ENCODE results near the gene MACROH2A2. TPM values are rescaled to one million over a fixed set of nuclear protein-coding genes. Genes with fewer than 3 reads are reported as not detected.

The MACROH2A2 gene
- total RNA-seq, 1 experiment from 2014 or later, result 11.3 TPM

DNA sequence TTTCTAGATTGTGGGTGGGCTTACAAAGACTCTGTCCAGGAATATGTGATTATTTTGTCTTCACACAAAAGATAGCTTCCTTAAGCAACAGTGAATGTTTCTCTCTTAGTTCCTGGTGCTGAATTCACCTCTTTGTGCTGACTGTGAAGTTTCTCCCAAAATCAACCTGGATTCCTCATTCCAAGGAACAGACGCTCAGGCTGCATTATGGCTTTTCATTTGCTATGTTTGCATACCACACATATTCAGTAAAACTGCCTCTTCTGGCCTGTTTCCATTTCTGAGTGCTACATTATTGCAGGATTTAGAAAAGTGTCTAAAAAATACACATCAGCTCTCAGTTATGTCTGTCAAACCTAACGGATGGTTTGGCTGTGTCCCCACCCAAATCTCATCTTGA is 21.5 kb downstream of the MACROH2A2 start:
- Mint-ChIP-seq H3K9me3 (no peaks in the 10 kb centered on the region), H3K4me1 (peaks cover 9 to 13% of the 10 kb centered on the region in 2 experiments), H3K36me3 (ENCODE audit: insufficient read depth in 1 of 3, low read depth in 3 of 3) (no peaks in the 10 kb centered on the region; a peak in 1 of 7 replicates), H3K27me3 (ENCODE audit: low read depth) (peaks cover 21% of the 10 kb centered on the region), H3K27ac (no peak overlapping the region), H3K4me3 (no peak overlapping the region)
- Histone ChIP-seq H2BK5ac (ENCODE audit: insufficient read length, low read length) (no peak overlapping the region), H3K9me3 (ENCODE audit: control insufficient read depth, low read depth, low read length) (no peaks in the 10 kb centered on the region), H3K27me3 (ENCODE audit: insufficient read depth, low read length) (no peaks in the 10 kb centered on the region), H3K79me2 (ENCODE audit: insufficient read depth, low read length) (no peaks in the 10 kb centered on the region), H3K27ac (ENCODE audit: insufficient read length, low read depth, low read length) (no peak overlapping the region), H2AFZ (ENCODE audit: low read length) (no peak overlapping the region), H3K4ac (ENCODE audit: low read depth, low read length) (no peak overlapping the region), H3K4me2 (ENCODE audit: insufficient read depth, insufficient read length, low read length) (no peak overlapping the region), H3K14ac (ENCODE audit: insufficient read depth, low read length) (no peak overlapping the region), H2AK5ac (ENCODE audit: insufficient read length, low read length) (no peak overlapping the region), H4K91ac (ENCODE audit: insufficient read length, low read depth, low read length) (no peak overlapping the region), H2BK20ac (ENCODE audit: low read depth, low read length, poor library complexity, severe bottlenecking) (no peak overlapping the region), H4K5ac (ENCODE audit: insufficient read length, low read depth, low read length) (no peak overlapping the region), H4K20me1 (ENCODE audit: control insufficient read depth, insufficient read depth, insufficient read length) (no peaks in the 10 kb centered on the region), H3K4me1 (ENCODE audit: insufficient read depth, low read length) (peaks cover 5% of the 10 kb centered on the region; the same call in 1 of the 2 replicates), H4K8ac (replicated peaks; ENCODE audit: insufficient read length, low read depth, low read length) (no peak overlapping the region), H3K18ac (ENCODE audit: insufficient read length, low read depth, low read length) (no peak overlapping the region), H2BK12ac (ENCODE audit: insufficient read length, low read depth, low read length) (no peak overlapping the region), H3K23ac (ENCODE audit: insufficient read length, low read depth, low read length) (no peak overlapping the region), H3K56ac (ENCODE audit: insufficient read length, low read depth, low read length) (no peak overlapping the region), H2BK15ac (ENCODE audit: low read depth, low read length) (no peak overlapping the region), H3K79me1 (ENCODE audit: insufficient read depth, low read depth, low read length, poor library complexity, severe bottlenecking) (no peaks in the 10 kb centered on the region), H3K23me2 (ENCODE audit: insufficient read length, low read depth, low read length, poor library complexity, severe bottlenecking) (no peaks in the 10 kb centered on the region), H3K9ac (ENCODE audit: extremely low read depth, insufficient read length, low read length) (no peak overlapping the region), H2BK120ac (ENCODE audit: low read depth, low read length, poor library complexity, severe bottlenecking) (no peak overlapping the region), H3T11ph (ENCODE audit: low read length) (no peak overlapping the region)
- DNase-seq, result no peak
- WGBS (ENCODE audit: extremely low coverage, insufficient read length, low lambda C conversion rate), result no CpG with 5 or more reads among the region's 2 CpGs
- TF ChIP-seq, protein P1, sequence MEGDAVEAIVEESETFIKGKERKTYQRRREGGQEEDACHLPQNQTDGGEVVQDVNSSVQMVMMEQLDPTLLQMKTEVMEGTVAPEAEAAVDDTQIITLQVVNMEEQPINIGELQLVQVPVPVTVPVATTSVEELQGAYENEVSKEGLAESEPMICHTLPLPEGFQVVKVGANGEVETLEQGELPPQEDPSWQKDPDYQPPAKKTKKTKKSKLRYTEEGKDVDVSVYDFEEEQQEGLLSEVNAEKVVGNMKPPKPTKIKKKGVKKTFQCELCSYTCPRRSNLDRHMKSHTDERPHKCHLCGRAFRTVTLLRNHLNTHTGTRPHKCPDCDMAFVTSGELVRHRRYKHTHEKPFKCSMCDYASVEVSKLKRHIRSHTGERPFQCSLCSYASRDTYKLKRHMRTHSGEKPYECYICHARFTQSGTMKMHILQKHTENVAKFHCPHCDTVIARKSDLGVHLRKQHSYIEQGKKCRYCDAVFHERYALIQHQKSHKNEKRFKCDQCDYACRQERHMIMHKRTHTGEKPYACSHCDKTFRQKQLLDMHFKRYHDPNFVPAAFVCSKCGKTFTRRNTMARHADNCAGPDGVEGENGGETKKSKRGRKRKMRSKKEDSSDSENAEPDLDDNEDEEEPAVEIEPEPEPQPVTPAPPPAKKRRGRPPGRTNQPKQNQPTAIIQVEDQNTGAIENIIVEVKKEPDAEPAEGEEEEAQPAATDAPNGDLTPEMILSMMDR (conservative IDR thresholded peaks at IDR 0.05), result no peak

All from H9 (cell line).